Activated CD8-positive, alpha-beta memory T cell treated with anti-CD3 and anti-CD28 coated beads for 36 hours (primary cell): Measurements from ENCODE around the gene PRKRA. TPM values are rescaled to one million over a fixed set of nuclear protein-coding genes. Genes with fewer than 3 reads are reported as not detected.

Experiments
- CTCF ChIA-PET: fragments of 350-600 bp; sonication (Branson Sonifier 250); formaldehyde crosslinking; loops from one replicate; lab custom pipeline; 2021; ENCODE audit warnings: antibody characterized with exemption; lab: Charles Lee
- POLR2A ChIA-PET: fragments of 350-600 bp; sonication (Branson Sonifier 250); formaldehyde crosslinking; loops from one replicate; lab custom pipeline; 2021; ENCODE audit warnings: antibody characterized with exemption; lab: Charles Lee
- total RNA-seq, 2 experiments: library from RNA; stranded (reverse); gene quantifications; one replicate each; pipeline ENCODE4 v1.2.3, GENCODE V29; 2021

The PRKRA gene
- total RNA-seq, 2 experiments from 2014 or later = 49.8 to 52.6 TPM

- CTCF ChIA-PET = no interaction called here
- POLR2A ChIA-PET = no interaction called here
Measured at GRCh38 chr2:178422097-178422496, 28.9 kb downstream of the PRKRA start.

DNA sequence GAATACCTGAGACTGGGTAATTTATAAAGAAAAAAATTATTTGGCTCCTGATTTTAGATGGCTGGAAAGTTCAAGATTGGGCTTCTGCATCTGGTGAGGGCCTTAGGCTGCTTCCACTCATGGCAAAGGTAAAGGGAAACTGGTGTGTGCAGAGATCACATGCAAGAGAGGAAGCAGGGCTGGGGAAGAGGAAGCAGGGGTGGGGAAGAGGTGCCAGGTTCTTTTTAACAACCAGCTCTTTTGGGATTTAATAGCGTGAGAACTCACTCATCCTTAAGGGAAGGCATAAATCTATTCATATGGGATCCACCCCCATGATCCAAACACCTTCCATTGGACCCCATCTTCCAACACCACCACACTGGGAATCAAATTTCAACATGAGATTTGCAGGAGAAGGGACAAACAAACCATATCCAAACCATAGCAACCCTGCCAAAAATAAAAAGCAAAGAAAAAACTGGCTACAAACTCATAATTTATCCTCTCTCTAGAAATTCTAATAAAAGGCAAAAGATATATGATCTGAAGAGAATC lies 30.4 kb downstream of the PRKRA start:
- CTCF ChIA-PET = interaction anchor here (0.5 kb wide), 1 partner anchor 61 kb away, joined by 4 read pairs; no protein-coding TSS in a partner anchor

GRCh38 chr2:178419123-178419522 lies 31.9 kb downstream of the PRKRA start:
- POLR2A ChIA-PET = no interaction called here
- CTCF ChIA-PET = no interaction called here

More for the DNA sequence above, 30.4 kb downstream of the PRKRA start:
- POLR2A ChIA-PET = no interaction called here

DNA sequence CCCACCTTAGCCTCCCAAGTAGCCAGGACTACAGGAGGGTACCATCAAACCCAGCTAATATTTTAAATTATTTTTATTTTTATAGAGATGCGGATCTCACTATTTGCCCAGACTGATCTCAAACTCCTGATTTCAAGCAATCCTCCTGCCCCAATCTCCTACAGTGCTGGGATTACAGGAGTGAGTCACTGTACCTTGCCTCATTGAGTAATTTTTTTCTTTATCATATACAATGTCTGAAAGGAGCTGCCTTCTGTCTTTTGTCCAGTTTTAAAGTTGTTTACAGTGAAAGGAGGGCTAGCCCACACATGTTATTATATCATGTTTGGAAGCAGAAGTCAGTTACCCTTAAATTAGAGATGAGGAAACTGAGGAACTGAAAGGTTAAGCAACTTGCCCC lies 32.5 kb downstream of the PRKRA start:
- ChIA-PET POLR2A (no interaction called here), CTCF (no interaction called here)

DNA sequence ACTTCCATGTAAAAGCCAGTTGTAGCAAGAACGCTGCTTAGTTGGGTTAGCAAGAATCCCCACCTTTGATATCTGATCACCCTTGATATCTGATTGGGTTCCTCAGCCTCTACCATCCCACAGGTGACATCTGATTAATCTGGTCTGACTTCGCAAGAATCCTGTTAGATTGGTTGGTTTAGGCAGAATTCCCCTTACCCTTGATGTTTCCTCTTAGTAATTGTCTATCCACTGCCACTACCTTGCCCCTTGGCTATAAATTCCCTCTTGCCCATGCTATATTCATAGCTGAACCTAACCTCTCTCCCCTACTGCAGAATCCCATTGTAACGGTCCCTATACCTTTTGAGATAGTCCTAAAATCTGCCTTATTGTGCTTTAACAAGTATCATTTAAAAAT lies 33.1 kb downstream of the PRKRA start:
- POLR2A ChIA-PET = no interaction called here
- CTCF ChIA-PET = no interaction called here

- ChIA-PET CTCF (interaction anchor here (2.9 kb wide), 1 partner anchor 18 kb away, joined by 15 read pairs; no protein-coding TSS in a partner anchor), POLR2A (interaction anchor here (0.7 to 1.2 kb wide), 2 partner anchors 34 to 35 kb away, joined by 3 read pairs; partner anchors contain the start of genes PJVK and PRKRA)
Measured at GRCh38 chr2:178415979-178416378, 35.0 kb downstream of the PRKRA start.

DNA sequence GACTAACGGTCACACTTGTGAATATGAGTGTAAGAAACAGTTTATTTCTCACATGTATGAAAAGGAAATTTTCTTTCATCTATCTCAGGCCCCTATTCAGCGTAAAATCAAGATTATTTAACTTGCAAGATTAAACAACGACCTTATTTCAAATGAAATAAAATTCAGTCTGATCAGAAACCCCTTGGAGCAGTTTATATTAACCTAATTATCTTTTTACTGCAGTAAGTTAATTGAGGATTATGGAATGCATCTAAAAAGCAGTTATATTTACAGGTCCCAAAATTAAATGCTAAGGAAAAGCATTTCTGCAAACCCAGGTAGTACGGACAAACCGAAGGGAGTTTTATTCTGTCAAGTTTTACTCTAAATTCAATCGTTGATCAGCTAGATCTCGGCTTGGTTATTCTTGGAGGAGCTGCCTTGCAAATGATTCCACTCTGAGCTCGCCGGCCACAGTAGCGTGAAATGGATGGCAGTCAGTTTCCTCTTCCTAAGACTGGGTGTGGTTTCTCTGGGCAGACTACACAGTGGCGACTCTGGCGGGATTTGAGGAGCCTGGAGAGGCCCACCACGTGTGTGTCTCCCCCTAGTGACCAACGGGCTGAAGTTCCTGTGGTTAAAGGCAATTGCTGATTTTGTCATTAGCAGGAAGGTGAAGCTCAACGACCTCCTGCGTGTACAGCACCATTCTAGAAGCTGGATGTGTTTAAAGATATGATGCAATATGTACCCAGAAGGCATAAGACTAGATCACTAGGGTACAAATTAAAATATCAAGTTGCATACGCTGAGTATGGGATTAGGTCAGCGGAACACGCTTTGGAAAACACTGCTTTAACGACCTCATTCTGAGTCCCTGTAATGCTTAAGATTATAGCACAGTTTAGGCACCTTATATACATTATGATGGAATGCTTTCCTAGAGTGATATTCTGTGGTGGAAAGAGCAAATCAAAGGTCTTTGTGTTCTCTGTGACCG lies 36.4 kb downstream of the PRKRA start:
- CTCF ChIA-PET = interaction anchor here (0.6 to 2.9 kb wide), 10 partner anchors 10 to 303 kb away, joined by 3 to 18 read pairs (median 5); partner anchors contain the start of genes PJVK, PRKRA and RBM45
- POLR2A ChIA-PET = interaction anchor here (1.0 to 1.8 kb wide), 5 partner anchors 32 to 302 kb away, joined by 3 to 7 read pairs (median 4); partner anchors contain the start of genes PJVK and PRKRA

GRCh38 chr2:178413472-178414265 lies 37.3 kb downstream of the PRKRA start:
- ChIA-PET CTCF (interaction anchor here (0.6 to 2.9 kb wide), 13 partner anchors 9 to 302 kb away, joined by 3 to 18 read pairs (median 4); partner anchors contain the start of genes PJVK, PRKRA and RBM45), POLR2A (interaction anchor here (1.2 to 1.8 kb wide), 3 partner anchors 36 to 301 kb away, joined by 3 to 7 read pairs (median 4); partner anchors contain the start of genes PJVK and PRKRA)

GRCh38 chr2:178412453-178412852 lies 38.5 kb downstream of the PRKRA start:
- ChIA-PET CTCF (interaction anchor here (1.5 to 2.7 kb wide), 2 partner anchors 17 to 301 kb away, joined by 6 to 18 read pairs; partner anchors contain the start of gene RBM45), POLR2A (interaction anchor here (1.6 kb wide), 1 partner anchor 37 kb away, joined by 4 read pairs; no protein-coding TSS in a partner anchor)

DNA sequence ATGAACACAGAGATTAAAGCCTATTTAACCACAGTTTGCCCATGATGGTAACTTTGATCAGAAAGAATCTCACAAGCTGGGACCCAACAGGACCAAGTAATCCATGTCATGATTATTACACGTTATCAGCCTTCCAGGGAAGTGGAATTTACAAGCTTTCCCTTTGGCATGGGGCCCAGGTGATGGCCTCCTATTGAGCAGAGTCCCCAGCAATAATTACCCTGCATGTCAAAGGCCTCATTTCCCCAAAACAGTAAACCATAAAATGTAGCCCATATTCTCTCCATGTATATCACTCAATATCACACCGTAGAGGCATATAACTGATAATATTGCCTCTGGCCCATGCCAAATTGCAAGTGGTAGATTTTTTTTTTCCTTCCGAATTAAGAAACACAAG lies 38.9 kb downstream of the PRKRA start:
- CTCF ChIA-PET = no interaction called here
- POLR2A ChIA-PET = no interaction called here

- CTCF ChIA-PET = no interaction called here
- POLR2A ChIA-PET = no interaction called here
Measured at GRCh38 chr2:178409261-178409660, 41.7 kb downstream of the PRKRA start.

DNA sequence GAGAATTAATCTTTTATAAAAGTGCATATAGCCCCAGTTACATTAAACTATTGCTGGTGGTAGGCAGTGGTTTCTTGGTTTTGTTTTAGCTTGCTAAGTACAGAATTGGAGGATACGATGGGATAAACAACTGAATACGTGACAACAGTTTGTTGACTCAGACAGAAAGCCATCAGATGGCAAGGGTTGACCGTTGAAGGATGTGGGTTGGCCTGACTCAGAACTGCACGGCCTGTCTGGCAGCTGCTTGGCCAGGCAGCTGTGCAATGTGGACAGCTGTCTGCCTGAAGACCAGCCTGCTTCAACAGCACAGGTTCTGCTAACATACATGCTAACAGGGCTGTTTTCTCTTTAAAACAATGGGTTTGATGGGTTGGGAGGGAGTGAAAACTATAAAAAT lies 46.6 kb downstream of the PRKRA start:
- ChIA-PET CTCF (interaction anchor here (0.6 to 2.0 kb wide), 4 partner anchors 10 to 292 kb away, joined by 3 to 10 read pairs (median 4); partner anchors contain the start of gene RBM45), POLR2A (interaction anchor here (1.4 kb wide), 1 partner anchor 47 kb away, joined by 4 read pairs; the partner anchor contains the start of genes PJVK and PRKRA)

GRCh38 chr2:178403671-178404306 lies 47.2 kb downstream of the PRKRA start:
- CTCF ChIA-PET = interaction anchor here (0.6 to 2.0 kb wide), 3 partner anchors 11 to 292 kb away, joined by 3 to 10 read pairs (median 5); partner anchors contain the start of gene RBM45
- POLR2A ChIA-PET = interaction anchor here (1.4 kb wide), 1 partner anchor 47 kb away, joined by 4 read pairs; the partner anchor contains the start of genes PJVK and PRKRA

- ChIA-PET CTCF (no interaction called here), POLR2A (no interaction called here)
Measured at GRCh38 chr2:178401994-178402437, 49.0 kb downstream of the PRKRA start.

DNA sequence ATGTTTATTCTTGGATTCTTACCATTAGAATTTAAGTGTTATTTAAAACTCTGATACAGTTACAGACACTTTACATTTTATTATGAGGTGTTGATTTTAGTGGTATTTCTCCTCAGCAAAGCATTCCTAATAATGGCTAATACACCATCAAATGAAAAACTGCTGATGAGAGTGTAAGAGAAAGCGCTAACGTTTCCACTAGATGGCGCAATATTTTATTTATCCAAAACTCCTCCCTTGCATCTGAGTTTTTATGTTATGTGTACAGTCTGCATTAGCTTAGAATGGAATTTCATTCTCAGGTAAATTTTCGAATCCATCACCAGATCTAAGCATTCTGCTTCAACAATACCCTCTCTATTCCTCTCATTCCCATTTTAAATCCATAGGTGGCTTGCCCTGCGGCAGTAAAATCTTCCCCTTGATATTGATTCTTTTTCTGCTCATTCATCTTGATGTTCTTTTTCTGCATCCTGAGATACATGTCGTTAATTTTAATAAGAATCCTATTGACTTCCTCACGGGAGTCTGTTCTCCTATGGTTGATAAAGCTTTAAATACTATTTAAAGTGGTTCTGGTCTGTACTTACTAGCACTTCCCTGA lies 53.9 kb downstream of the PRKRA start:
- CTCF ChIA-PET = interaction anchor here (3.0 kb wide), 1 partner anchor 18 kb away, joined by 15 read pairs; no protein-coding TSS in a partner anchor

DNA sequence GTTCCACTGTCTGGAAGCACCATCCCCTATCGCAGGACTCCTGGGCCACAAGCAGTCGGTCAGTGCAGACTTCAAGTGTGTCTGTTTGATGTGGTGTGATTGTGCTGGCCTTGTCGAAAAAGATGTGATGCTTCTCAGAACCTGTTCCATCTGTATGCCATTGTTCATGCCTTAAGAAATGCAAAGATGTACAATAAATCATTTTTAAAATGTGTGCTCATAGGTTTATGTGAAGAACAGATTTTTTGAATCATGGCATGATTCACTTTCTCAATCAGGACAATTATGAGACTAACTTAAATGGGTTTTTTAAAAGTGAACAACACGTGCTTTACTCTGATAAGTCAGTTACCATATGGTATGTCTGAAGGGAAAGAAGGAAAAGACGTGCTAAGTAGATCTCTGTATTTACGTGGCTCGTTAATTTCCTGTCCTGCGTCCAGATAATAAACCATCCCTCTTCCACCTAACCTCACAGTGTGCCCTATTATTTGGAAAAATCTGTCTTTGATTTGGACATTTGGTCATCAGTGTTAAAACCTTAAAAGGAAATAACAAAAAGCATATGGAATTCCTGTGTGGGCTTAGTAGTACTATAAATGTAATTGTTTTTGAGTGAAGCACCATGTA lies 54.9 kb downstream of the PRKRA start:
- POLR2A ChIA-PET = no interaction called here
- CTCF ChIA-PET = interaction anchor here (1.5 to 3.0 kb wide), 2 partner anchors 17 to 19 kb away, joined by 6 to 15 read pairs; no protein-coding TSS in a partner anchor

More for the DNA sequence above, 53.9 kb downstream of the PRKRA start:
- POLR2A ChIA-PET = no interaction called here

DNA sequence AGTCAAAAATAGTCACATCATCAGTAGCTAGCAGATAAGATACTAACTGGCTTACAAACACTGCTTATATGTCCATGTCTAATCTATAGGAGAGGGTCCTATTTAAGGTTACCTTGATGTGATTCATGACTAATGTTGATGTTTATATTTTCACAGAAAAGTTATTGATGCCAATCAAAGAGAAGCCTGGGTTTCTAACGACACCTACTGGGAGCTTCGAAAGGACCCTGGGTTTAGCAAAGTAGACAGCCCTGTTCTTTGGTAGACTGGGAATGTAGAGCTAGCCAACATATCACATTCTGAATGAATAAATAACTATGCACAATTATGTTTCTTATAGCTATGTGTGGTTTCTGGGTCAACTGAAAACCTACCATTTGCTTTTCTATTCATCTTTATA lies 55.7 kb downstream of the PRKRA start:
- CTCF ChIA-PET = interaction anchor here (1.5 kb wide), 2 partner anchors 10 to 18 kb away, joined by 4 to 6 read pairs; no protein-coding TSS in a partner anchor
- POLR2A ChIA-PET = no interaction called here
